ENCODE data around the gene CLIC3. TPM values are rescaled to one million over a fixed set of nuclear protein-coding genes. Genes with fewer than 3 reads are reported as not detected.

CLIC3 gene
- total RNA-seq, 1 experiment from 2014 or later: 4.3 TPM

GRCh38 chr9:137042751-137043727 lies 46.7 kb upstream of the CLIC3 start:
- CTCF ChIA-PET: no interaction called here
- no peak overlapping the region for H2AFZ ChIP-seq (ENCODE audit: low read length)

GRCh38 chr9:137041124-137041523 lies 44.8 kb upstream of the CLIC3 start:
- Histone ChIP-seq H3K9me2 (replicated peaks; ENCODE audit: low read length) (no peaks in the 10 kb centered on the region), H4K20me1 (ENCODE audit: low read length) (peaks cover 7% of the 10 kb centered on the region; the same call in 1 of the 2 replicates), H3K79me2 (ENCODE audit: low read length) (peaks cover 24% of the 10 kb centered on the region), H3K9me3 (ENCODE audit: low read length) (no peaks in the 10 kb centered on the region), H3K4me1 (ENCODE audit: insufficient read depth, low read length) (peaks cover 9% of the 10 kb centered on the region; the same call in 1 of the 2 replicates), H3K9ac (ENCODE audit: low read length) (no peak overlapping the region), H3K36me3 (ENCODE audit: low read depth, low read length) (no peaks in the 10 kb centered on the region), H2AFZ (ENCODE audit: low read length) (no peak overlapping the region), H3K4me3 (ENCODE audit: low read length) (no peak overlapping the region), H3K4me2 (ENCODE audit: low read length) (no peak overlapping the region), H3F3A (ENCODE audit: low read length, unreplicated experiment) (no peaks in the 10 kb centered on the region), H3K27me3 (ENCODE audit: low read length) (no peaks in the 10 kb centered on the region), H3K27ac (ENCODE audit: low read length) (no peak overlapping the region)
- ChIA-PET CTCF (no interaction called here), POLR2A (ENCODE audit: unreplicated experiment) (no interaction called here)
- no TSS peak for BruUV-seq (replicated peaks)
- TF ChIP-seq CTCF (conservative IDR thresholded peaks at IDR 0.05; ENCODE audit: low read depth, low read length) (no peak), EZH2phosphoT487 (IDR thresholded peaks at IDR 0.05; ENCODE audit: borderline replicate concordance, low read length) (no peak), EZH2 (IDR thresholded peaks at IDR 0.05; ENCODE audit: low read length, unreplicated experiment) (no peak)
- intact Hi-C loops (cut with micrococcal nuclease): no loop called here
- DNase-seq: no peak
- ATAC-seq: no peak

More at GRCh38 chr9:137042751-137043727, 46.7 kb upstream of the CLIC3 start:
- no peaks in the 10 kb centered on the region for H3K27me3 ChIP-seq (ENCODE audit: low read length)
- POLR2A ChIA-PET (ENCODE audit: unreplicated experiment): no interaction called here
- no TSS peak for BruUV-seq (replicated peaks)
- no peaks in the 10 kb centered on the region for H3K36me3 ChIP-seq (ENCODE audit: low read depth, low read length)
- peaks cover 7% of the 10 kb centered on the region; the same call in 1 of the 2 replicates for H4K20me1 ChIP-seq (ENCODE audit: low read length)
- no peaks in the 10 kb centered on the region for H3K9me3 ChIP-seq (ENCODE audit: low read length)
- peaks cover 9% of the 10 kb centered on the region; the same call in 1 of the 2 replicates for H3K4me1 ChIP-seq (ENCODE audit: insufficient read depth, low read length)
- no peak overlapping the region for H3K4me3 ChIP-seq (ENCODE audit: low read length)
- no peak overlapping the region for H3K9ac ChIP-seq (ENCODE audit: low read length)
- ATAC-seq: no peak
- TF ChIP-seq EZH2phosphoT487 (IDR thresholded peaks at IDR 0.05; ENCODE audit: borderline replicate concordance, low read length) (no peak), EZH2 (IDR thresholded peaks at IDR 0.05; ENCODE audit: low read length, unreplicated experiment) (no peak), CTCF (conservative IDR thresholded peaks at IDR 0.05; ENCODE audit: low read depth, low read length) (no peak)
- no peak for DNase-seq
- no peaks in the 10 kb centered on the region for H3F3A ChIP-seq (ENCODE audit: low read length, unreplicated experiment)
- H3K4me2 ChIP-seq (ENCODE audit: low read length): no peak overlapping the region
- H3K79me2 ChIP-seq (ENCODE audit: low read length): peaks cover 24% of the 10 kb centered on the region
- no peaks in the 10 kb centered on the region for H3K9me2 ChIP-seq (replicated peaks; ENCODE audit: low read length)
- intact Hi-C loops (cut with micrococcal nuclease): no loop called here
- H3K27ac ChIP-seq (ENCODE audit: low read length): no peak overlapping the region

DNA sequence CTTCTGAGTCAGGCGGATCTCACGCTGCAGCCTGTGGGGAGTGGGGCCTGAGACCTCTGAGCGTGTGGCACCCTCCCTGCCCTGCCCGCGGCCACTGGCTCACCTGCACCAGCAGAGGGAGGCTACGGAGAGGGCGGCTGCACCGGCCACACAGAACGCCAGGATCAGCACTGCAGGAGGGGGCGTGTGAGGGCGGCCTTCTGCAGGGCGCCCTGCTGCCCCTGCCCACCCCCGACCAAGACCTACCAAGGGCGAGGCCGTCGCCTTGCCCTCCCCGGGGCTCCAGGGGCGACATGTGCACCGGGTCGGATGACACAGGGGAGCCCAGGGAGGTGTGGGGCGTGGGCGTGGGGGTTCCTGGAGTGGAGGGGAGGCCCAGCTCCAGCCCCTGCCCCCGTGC lies 44.2 kb upstream of the CLIC3 start:
- Histone ChIP-seq H3K4me2 (ENCODE audit: low read length) (no peak overlapping the region), H3K27ac (ENCODE audit: low read length) (no peak overlapping the region), H3K4me1 (ENCODE audit: insufficient read depth, low read length) (peaks cover 9% of the 10 kb centered on the region; the same call in 1 of the 2 replicates), H3K9me3 (ENCODE audit: low read length) (no peaks in the 10 kb centered on the region), H3K27me3 (ENCODE audit: low read length) (no peaks in the 10 kb centered on the region), H2AFZ (ENCODE audit: low read length) (no peak overlapping the region), H3K9me2 (replicated peaks; ENCODE audit: low read length) (no peaks in the 10 kb centered on the region), H3K79me2 (ENCODE audit: low read length) (peaks cover 24% of the 10 kb centered on the region), H4K20me1 (ENCODE audit: low read length) (peaks cover 7% of the 10 kb centered on the region; the same call in 1 of the 2 replicates), H3K9ac (ENCODE audit: low read length) (no peak overlapping the region), H3K4me3 (ENCODE audit: low read length) (no peak overlapping the region), H3F3A (ENCODE audit: low read length, unreplicated experiment) (no peaks in the 10 kb centered on the region), H3K36me3 (ENCODE audit: low read depth, low read length) (no peaks in the 10 kb centered on the region)
- ChIA-PET POLR2A (ENCODE audit: unreplicated experiment) (no interaction called here), CTCF (no interaction called here)
- intact Hi-C loops (cut with micrococcal nuclease): no loop called here
- TF ChIP-seq EZH2 (IDR thresholded peaks at IDR 0.05; ENCODE audit: low read length, unreplicated experiment) (no peak), CTCF (conservative IDR thresholded peaks at IDR 0.05; ENCODE audit: low read depth, low read length) (no peak), EZH2phosphoT487 (IDR thresholded peaks at IDR 0.05; ENCODE audit: borderline replicate concordance, low read length) (no peak)
- no peak for DNase-seq
- ATAC-seq: no peak
- no TSS peak for BruUV-seq (replicated peaks)

Data from PC-3 (cell line).